Posterior cingulate gyrus (tissue), 11 donors: ENCODE results near the gene RSRP1.
A peak's percentile ranks its signal among the peaks of the same experiment; 100 is the strongest.
"Not testable (repeated sequence)": the region's sequence is repeated elsewhere in the genome, so short reads cannot be mapped to it uniquely, and the experiment has no call there.

ENCODE experiments used
- DNase-seq, 10 donors: peaks; one replicate each; pipeline versions ENCODE4 v3.0.0 to v3.0.0-alpha.2; 2020 to 2021; ENCODE audit warnings: mixed read lengths in 3 of 10
- intact Hi-C: fragments of 100-400 bp; cut with DNase I; formaldehyde crosslinking; loops from one replicate; pipeline ENCODE4 v1.15.1; 2023

The RSRP1 gene

GRCh38 chr1:25247024-25247828 is at the start of gene RSRP1:
Gene RSRP1 (minus strand): TSS chr1:25247454. CDS start chr1:25246963, 491 bp downstream.
- intact Hi-C loops: loop anchor here (10.0 kb wide), 1 partner anchor 48 kb away; no protein-coding TSS in a partner anchor
- peak; percentile 99 to 100 (median 100) for DNase-seq

- intact Hi-C loops: loop anchor here (10.0 kb wide), 1 partner anchor 52 kb away; the partner anchor contains the start of gene RSRP1
- DNase-seq: not testable (repeated sequence)
These were observed 49.2 kb upstream of the RSRP1 start for GRCh38 chr1:25296501-25296900.

- not testable (repeated sequence) for DNase-seq
- intact Hi-C loops: loop anchor here (10.0 kb wide), 1 partner anchor 50 kb away; the partner anchor contains the start of gene RSRP1
These were observed 47.9 kb upstream of the RSRP1 start for GRCh38 chr1:25294889-25295826.

- intact Hi-C loops: loop anchor here (10.0 kb wide), 1 partner anchor 49 kb away; the partner anchor contains the start of gene RSRP1
- not testable (repeated sequence) for DNase-seq
These were observed 46.2 kb upstream of the RSRP1 start for GRCh38 chr1:25293426-25293825.

- DNase-seq: not testable (repeated sequence)
- intact Hi-C loops: loop anchor here (10.0 kb wide), 1 partner anchor 45 kb away; the partner anchor contains the start of gene RSRP1
These were observed 42.8 kb upstream of the RSRP1 start for GRCh38 chr1:25290043-25290442.

GRCh38 chr1:25288573-25289101 is 41.4 kb upstream of the RSRP1 start:
- intact Hi-C loops: loop anchor here (5.0 kb wide), 1 partner anchor 124 kb away; no protein-coding TSS in a partner anchor
- not testable (repeated sequence) for DNase-seq

GRCh38 chr1:25287164-25287563 is 39.9 kb upstream of the RSRP1 start:
- not testable (repeated sequence) for DNase-seq
- intact Hi-C loops: loop anchor here (5.0 kb wide), 1 partner anchor 125 kb away; no protein-coding TSS in a partner anchor

- intact Hi-C loops: loop anchor here (5.0 kb wide), 1 partner anchor 126 kb away; no protein-coding TSS in a partner anchor
- DNase-seq: not testable (repeated sequence)
These were observed 38.6 kb upstream of the RSRP1 start for GRCh38 chr1:25285862-25286261.

GRCh38 chr1:25279693-25280111 is 32.4 kb upstream of the RSRP1 start:
- intact Hi-C loops: not testable (repeated sequence)
- DNase-seq: peak in 1 of 10 donors; percentile 69

GRCh38 chr1:25278790-25279189 is 31.5 kb upstream of the RSRP1 start:
- intact Hi-C loops, DNase-seq: not testable (repeated sequence)

GRCh38 chr1:25278358-25278757 is 31.1 kb upstream of the RSRP1 start:
- intact Hi-C loops: not testable (repeated sequence)

GRCh38 chr1:25277295-25277694 is 30.0 kb upstream of the RSRP1 start:
- DNase-seq, intact Hi-C loops: not testable (repeated sequence)

More at GRCh38 chr1:25278358-25278757, 31.1 kb upstream of the RSRP1 start:
- DNase-seq: not testable (repeated sequence)

- DNase-seq, intact Hi-C loops: not testable (repeated sequence)
These were observed 28.4 kb upstream of the RSRP1 start for GRCh38 chr1:25275648-25276047.

GRCh38 chr1:25272238-25272637 is 25.0 kb upstream of the RSRP1 start, which contains the start of gene RHD:
Gene RHD (plus strand): TSS chr1:25272509. CDS start chr1:25272548, 39 bp downstream.
- intact Hi-C loops, DNase-seq: not testable (repeated sequence)

- DNase-seq, intact Hi-C loops: not testable (repeated sequence)
These were observed 21.0 kb upstream of the RSRP1 start for GRCh38 chr1:25268143-25268760.

- intact Hi-C loops: not testable (repeated sequence)
- peak in 8 of 10 donors; percentile 61 to 94 (median 82) for DNase-seq
These were observed 20.3 kb upstream of the RSRP1 start for GRCh38 chr1:25267288-25268142.

GRCh38 chr1:25266554-25267287 is 19.5 kb upstream of the RSRP1 start:
- intact Hi-C loops: not testable (repeated sequence)
- DNase-seq: peak in 6 of 10 donors; percentile 15 to 89 (median 52)

- DNase-seq, intact Hi-C loops: not testable (repeated sequence)
These were observed 13.1 kb upstream of the RSRP1 start for GRCh38 chr1:25260336-25260735.
